GM21737 (cell line): Measurements from ENCODE around the gene CNOT1.
A peak's percentile ranks its signal among the peaks of the same experiment; 100 is the strongest.
"Not testable (repeated sequence)": the region's sequence is repeated elsewhere in the genome, so short reads cannot be mapped to it uniquely, and the experiment has no call there.

ENCODE experiments used
- ATAC-seq: cut with Tn5 transposase; IDR thresholded peaks from one replicate; pipeline ENCODE4 v1.9.1; 2021; ENCODE audit warnings: mild to moderate bottlenecking, moderate library complexity; ENCODE audit not compliant: unreplicated experiment

CNOT1 gene

DNA sequence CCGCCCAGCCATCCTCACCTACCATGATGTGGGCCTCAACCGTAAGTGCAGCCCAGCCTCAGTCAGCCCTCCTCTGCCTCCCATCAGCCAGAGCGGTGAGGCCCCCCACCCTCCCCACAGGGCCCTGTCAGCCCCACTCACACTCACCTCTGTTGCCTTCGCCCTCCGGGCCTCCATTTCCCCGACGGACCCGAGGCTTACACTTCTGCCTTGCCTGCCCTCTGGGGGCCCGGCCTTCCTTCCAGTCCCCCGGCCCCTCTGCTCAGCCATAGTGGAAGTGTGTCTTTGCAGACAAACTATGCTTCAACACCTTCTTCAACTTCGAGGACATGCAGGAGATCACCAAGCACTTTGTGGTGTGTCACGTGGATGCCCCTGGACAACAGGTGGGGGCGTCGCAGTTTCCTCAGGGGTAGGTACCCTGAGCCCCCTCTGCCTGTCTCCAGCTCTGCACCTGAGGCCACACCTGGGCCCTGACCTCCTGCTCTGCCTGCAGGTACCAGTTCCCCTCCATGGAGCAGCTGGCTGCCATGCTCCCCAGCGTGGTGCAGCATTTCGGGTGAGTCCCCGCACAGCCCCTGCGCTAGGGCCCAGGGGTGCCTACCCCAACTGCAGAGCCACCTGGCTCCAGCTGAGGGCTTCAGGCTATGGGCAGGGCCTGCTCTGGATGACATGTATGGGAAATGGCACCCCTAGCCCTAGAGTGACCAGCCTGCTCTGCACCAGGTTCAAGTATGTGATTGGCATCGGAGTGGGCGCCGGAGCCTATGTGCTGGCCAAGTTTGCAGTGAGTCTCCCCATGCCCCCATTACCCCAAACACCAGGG, 125.5 kb downstream of the CNOT1 start:
- ATAC-seq = no peak

DNA sequence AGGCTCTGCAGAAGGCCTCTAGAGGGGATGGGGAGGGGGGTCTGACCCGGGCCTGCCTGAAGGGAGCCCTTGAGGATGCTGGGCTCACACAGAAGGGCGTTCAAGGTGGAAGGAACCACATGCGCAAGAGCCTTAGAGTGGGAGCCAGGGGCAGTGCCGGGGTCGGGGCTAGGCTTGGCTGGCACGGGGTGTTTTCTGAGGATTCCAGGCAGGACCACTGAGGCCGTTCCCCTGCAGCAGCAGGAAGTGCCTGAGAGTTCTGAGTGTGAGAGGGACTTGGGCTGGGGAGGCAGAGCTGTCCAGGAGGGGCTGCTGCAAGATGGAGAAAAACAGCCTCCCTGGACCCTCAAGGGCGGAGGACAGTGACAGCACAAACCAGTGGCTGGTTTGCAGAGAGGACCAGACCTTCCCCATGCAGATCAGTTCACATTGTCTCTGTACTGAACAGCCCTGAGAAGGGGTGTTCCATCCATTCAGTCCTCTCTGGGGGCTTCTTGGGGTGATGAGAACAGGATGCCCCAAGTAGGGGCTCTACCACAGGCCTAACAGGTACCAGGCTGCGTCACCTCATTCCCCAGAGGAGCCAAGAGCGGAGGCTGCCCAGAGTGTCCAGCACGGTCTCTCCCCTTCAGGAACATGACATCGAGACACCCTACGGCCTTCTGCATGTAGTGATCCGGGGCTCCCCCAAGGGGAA, 126.3 kb downstream of the CNOT1 start:
- ATAC-seq = no peak

- ATAC-seq = no peak
These were observed 127.3 kb downstream of the CNOT1 start for GRCh38 chr16:58502217-58502921.

- no peak for ATAC-seq
These were observed 128.1 kb downstream of the CNOT1 start for GRCh38 chr16:58501242-58502131.

DNA sequence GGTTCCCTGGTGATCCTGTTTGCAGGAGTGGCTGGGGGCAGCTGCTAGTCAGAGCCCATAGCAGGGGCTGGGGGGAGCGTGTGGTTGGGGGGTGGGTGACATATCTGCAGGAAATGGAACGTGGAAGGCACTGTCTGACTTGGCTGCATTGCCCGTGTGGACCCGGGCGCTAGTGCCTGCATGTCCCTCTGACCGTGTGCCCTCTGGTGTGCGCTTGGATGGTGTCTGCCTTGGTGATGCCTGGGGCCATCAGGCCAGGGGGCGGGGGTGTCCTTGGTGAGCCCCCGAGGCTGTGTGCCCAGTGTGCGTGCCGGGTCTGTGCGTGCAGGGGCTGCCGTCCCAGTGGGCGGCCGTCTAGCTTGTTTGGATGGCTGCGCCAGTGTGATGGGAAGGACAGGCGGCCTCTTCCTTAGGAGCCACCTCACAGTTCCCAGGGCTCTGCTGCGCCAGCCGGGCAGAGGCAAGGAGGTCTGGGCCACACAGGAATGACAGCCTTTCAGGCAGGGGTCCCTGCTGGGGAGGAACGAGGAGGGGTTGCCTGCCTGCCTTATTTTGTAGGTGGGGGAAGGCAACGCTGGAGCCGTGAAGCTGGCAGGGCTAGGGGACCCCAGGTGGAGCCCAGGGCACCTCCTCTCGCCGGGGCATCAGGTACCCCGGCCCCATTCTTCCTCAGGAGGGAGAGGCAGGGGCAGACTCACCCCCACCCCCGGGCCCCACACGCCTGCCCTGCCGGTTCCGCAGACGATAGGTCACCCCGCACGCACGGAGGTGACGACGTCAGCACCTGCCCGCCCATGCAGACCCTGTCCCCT, 129.0 kb downstream of the CNOT1 start:
- no peak for ATAC-seq

- ATAC-seq = no peak
These were observed 129.8 kb downstream of the CNOT1 start, which contains the start of gene NDRG4 for GRCh38 chr16:58499615-58500351. Gene NDRG4 (plus strand): TSS chr16:58500143. CDS start chr16:58500249, 106 bp downstream.

DNA sequence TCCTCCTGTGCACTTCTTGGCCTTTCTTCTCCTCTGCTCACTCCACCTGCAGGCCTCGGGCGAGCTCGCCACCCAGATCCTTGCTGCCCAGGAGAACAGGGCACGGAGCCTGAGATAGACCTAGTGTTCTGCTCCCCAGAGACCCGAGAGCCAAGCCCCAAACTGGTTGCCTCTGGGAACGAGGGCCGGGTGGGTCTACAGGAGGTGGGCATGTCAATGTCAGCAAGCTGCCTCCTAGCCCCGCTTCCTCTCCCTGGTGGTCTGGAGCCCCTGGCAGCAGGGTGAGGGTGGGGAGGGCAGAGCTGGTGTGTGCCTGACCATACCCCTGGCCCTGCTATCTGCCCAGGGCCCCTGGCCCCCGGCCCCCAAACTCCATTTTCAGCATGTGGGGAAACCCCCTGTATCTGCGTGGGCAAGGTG, 130.5 kb downstream of the CNOT1 start:
- ATAC-seq = no peak

DNA sequence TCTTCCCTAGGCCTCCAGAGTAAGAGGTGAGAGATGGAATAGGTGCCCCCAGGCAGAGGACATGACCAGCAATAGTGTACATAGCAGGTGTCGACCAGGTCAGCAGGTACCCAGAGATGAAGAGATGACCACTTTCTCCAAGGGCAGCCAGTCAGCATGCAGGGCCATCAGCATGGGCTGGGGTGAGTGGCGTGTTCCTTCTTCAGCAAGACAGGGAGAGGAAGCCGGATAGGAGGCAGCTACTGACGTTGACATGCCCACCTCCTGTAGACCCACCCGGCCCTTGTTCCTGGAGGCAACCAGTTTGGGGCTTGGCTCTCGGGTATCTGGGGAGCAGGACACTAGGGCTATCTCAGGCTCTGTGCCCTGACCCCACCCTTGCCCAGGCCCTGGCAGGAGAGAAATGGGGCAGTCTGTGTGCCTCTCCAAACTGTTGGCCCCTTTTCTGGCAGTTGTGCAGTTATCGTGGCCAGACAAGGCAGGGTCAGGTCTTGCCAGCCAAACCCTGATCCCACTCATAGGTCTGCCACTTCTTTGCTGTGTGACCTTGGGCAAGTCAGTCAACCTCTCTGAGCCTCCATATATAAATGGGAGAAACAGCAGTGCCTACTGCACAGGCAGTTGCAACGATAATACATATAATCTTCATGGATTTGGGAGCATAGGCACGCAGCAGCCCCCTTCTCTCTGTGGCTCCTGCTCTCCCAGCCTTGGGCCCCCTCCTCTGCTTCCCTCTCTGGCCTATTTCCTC, 131.1 kb downstream of the CNOT1 start:
- no peak for ATAC-seq

DNA sequence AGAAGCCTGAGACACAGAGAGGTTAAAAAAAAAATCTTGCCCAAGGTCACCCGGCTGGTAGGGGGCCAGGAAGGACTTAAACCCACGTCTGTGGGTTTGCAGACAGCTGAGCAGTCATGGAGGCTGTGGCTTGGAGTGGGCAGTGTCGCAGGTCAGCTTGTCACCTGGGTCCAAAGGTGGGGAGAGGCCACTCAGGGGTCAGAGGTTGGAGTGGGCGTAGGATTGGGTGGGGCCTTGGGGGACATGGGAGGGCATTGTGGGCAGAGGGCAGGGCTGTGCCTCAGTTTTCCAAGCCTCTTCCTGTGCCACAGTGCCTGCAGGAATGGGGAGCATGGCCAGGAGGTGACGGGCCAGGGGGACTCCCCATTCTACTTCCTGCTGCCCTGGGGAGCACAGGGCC, 131.7 kb downstream of the CNOT1 start:
- no peak for ATAC-seq

DNA sequence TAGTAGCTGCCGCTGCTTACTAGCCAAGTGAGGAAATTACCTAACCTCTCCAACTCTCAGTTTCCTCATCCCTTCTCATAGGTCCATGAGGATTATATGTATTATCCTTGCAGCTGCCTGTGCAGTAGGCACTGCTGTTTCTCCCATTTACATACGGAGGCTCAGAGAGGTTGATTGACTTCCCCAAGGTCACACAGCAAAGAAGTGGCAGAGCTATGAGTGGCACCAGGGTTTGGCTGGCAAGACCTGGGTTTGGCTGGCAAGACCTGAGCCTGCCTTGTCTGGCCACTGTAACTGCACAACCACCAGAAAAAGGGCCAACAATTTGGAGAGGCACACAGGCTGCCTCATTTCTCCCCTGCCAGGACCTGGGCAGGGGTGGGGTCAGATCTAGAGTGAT, 132.2 kb downstream of the CNOT1 start:
- no peak for ATAC-seq

DNA sequence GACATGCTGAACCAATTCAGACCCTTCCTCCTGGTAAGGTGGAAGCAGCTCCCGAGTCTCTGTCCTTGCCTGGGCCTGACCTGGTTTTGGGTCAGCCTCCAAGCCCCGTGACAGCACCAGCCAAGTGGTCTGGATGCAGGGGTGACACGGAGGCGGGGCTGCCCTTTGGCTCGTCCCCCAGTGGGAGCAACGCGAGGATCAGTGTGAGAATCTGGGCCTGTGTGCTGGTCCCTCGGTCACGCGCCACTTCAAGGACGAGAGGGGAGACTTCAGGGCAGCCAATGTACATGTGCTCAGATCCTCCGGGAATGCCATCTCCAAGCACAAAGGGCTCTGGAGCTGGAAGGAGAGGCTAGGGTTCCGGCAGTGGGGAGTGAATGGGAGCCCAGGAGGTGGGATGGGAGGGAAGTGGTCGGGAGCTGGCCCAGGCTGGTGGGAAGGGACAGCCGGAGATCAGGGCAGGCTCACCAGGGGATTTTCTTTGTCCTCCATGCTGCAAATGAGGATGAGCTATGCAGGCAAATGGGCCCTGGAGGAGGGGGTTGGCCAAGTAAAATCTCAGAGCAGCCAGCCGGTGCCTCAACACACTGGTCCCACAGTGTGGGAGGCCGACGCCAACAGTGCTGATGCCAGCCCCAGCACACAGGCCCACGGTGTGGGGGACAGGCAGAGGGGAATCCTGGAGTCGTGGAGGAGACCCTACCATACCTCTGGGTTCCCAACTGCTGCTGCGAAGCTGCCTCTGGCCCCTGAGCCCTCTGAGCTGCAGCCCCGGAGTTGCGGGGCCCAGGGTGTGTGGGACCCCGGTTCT, 133.9 kb downstream of the CNOT1 start:
- ATAC-seq = no peak

- peak; percentile 75 for ATAC-seq
These were observed 134.6 kb downstream of the CNOT1 start for GRCh38 chr16:58494981-58495520.

GRCh38 chr16:58493756-58494431, 135.7 kb downstream of the CNOT1 start:
- ATAC-seq = no peak

- no peak for ATAC-seq
These were observed 136.9 kb downstream of the CNOT1 start for GRCh38 chr16:58492735-58493134.

GRCh38 chr16:58492066-58492465, 137.6 kb downstream of the CNOT1 start:
- no peak for ATAC-seq

- not testable (repeated sequence) for ATAC-seq
These were observed 139.1 kb downstream of the CNOT1 start for GRCh38 chr16:58490539-58490938.

GRCh38 chr16:58490065-58490464, 139.6 kb downstream of the CNOT1 start:
- ATAC-seq = no peak
